ENCODE results near the gene SPTB. TPM values are rescaled to one million over a fixed set of nuclear protein-coding genes. Genes with fewer than 3 reads are reported as not detected.

The SPTB gene
- total RNA-seq, 1 experiment from 2014 or later, result 2.3 TPM

DNA sequence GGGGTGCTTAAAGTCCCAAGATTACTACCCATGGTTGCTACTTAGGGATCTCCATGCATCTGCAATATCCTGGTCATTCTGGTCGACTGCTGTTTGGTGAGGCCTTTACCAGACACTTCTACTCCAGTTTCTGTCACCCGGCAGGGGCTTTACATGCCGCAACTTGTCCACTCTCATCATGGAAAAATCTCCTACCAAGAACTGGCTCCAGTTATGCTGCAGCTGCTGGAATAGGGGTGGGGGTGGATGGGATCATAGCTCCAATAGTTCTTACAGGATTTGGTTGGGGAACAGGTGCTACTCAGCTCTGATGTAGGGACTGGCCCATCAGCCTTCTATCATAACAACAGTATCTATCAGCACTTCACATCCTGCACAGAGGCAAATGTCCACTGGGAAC lies 51.6 kb downstream of the SPTB start:
- intact Hi-C loops (cut with micrococcal nuclease), result no loop called here
- POLR2A ChIA-PET (ENCODE audit: unreplicated experiment), result no interaction called here
- CTCF ChIA-PET, result no interaction called here

GRCh38 chr14:64826845-64827244 lies 52.9 kb downstream of the SPTB start:
- intact Hi-C loops (cut with micrococcal nuclease), result no loop called here
- Histone ChIP-seq H3K4me2 (ENCODE audit: low read length) (no peak overlapping the region), H3K9ac (ENCODE audit: low read length) (no peak overlapping the region), H3K4me3 (ENCODE audit: low read length) (no peak overlapping the region), H3K4me1 (ENCODE audit: insufficient read depth, low read length) (no peaks in the 10 kb centered on the region; the same call in 1 of the 2 replicates), H3K79me2 (ENCODE audit: low read length) (no peaks in the 10 kb centered on the region), H3K36me3 (ENCODE audit: low read depth, low read length) (no peaks in the 10 kb centered on the region), H2AFZ (ENCODE audit: low read length) (no peak overlapping the region), H3K27me3 (ENCODE audit: low read length) (no peaks in the 10 kb centered on the region), H3K9me2 (replicated peaks; ENCODE audit: low read length) (no peaks in the 10 kb centered on the region), H3F3A (ENCODE audit: low read length, unreplicated experiment) (no peaks in the 10 kb centered on the region), H4K20me1 (ENCODE audit: low read length) (no peaks in the 10 kb centered on the region), H3K27ac (ENCODE audit: low read length) (no peak overlapping the region), H3K9me3 (ENCODE audit: low read length) (no peaks in the 10 kb centered on the region)
- ATAC-seq (no peak), DNase-seq (no peak)
- CTCF ChIA-PET, result interaction anchor here (1.1 kb wide), 1 partner anchor 14 kb away, joined by 3 read pairs; no protein-coding TSS in a partner anchor
- no TSS peak for BruUV-seq (replicated peaks)
- POLR2A ChIA-PET (ENCODE audit: unreplicated experiment), result no interaction called here
- TF ChIP-seq EZH2phosphoT487 (IDR thresholded peaks at IDR 0.05; ENCODE audit: borderline replicate concordance, low read length) (no peak), EZH2 (IDR thresholded peaks at IDR 0.05; ENCODE audit: low read length, unreplicated experiment) (no peak), CTCF (conservative IDR thresholded peaks at IDR 0.05; ENCODE audit: low read depth, low read length) (no peak)

More for the DNA sequence above, 51.6 kb downstream of the SPTB start:
- Histone ChIP-seq H3K4me1 (ENCODE audit: insufficient read depth, low read length) (no peaks in the 10 kb centered on the region; the same call in 1 of the 2 replicates), H3K27me3 (ENCODE audit: low read length) (no peaks in the 10 kb centered on the region), H4K20me1 (ENCODE audit: low read length) (no peaks in the 10 kb centered on the region), H3K9ac (ENCODE audit: low read length) (no peak overlapping the region), H3K9me3 (ENCODE audit: low read length) (no peaks in the 10 kb centered on the region), H3F3A (ENCODE audit: low read length, unreplicated experiment) (no peaks in the 10 kb centered on the region), H3K27ac (ENCODE audit: low read length) (no peak overlapping the region), H3K4me2 (ENCODE audit: low read length) (no peak overlapping the region), H3K79me2 (ENCODE audit: low read length) (no peaks in the 10 kb centered on the region), H3K4me3 (ENCODE audit: low read length) (no peak overlapping the region), H3K9me2 (replicated peaks; ENCODE audit: low read length) (no peaks in the 10 kb centered on the region), H2AFZ (ENCODE audit: low read length) (no peak overlapping the region), H3K36me3 (ENCODE audit: low read depth, low read length) (no peaks in the 10 kb centered on the region)
- no TSS peak for BruUV-seq (replicated peaks)
- DNase-seq (no peak), ATAC-seq (no peak)
- TF ChIP-seq EZH2phosphoT487 (IDR thresholded peaks at IDR 0.05; ENCODE audit: borderline replicate concordance, low read length) (no peak), EZH2 (IDR thresholded peaks at IDR 0.05; ENCODE audit: low read length, unreplicated experiment) (no peak), CTCF (conservative IDR thresholded peaks at IDR 0.05; ENCODE audit: low read depth, low read length) (no peak)

DNA sequence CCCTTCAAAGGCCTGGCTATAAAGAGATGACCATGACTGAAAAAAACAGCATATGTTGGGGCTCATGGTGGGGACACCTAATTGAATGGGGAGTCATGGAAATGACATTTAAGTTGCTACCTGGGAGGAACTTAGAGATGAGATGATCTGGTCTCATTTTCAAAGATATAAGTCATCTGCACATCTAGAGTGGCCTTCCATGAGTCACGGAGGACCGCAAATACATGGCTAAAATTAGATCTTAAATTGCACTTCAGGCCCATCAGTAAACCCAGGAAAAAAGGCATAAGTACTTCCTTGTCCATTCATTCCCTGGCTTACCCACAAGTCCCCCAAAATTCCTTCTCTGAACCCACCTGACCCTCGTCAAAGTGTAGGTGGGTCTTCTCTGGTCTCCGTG lies 53.4 kb downstream of the SPTB start:
- BruUV-seq (replicated peaks), result no TSS peak
- H3K9ac ChIP-seq (ENCODE audit: low read length), result no peak overlapping the region
- H3K9me3 ChIP-seq (ENCODE audit: low read length), result no peaks in the 10 kb centered on the region
- POLR2A ChIA-PET (ENCODE audit: unreplicated experiment), result no interaction called here
- no peaks in the 10 kb centered on the region; the same call in 1 of the 2 replicates for H3K4me1 ChIP-seq (ENCODE audit: insufficient read depth, low read length)
- H3K4me3 ChIP-seq (ENCODE audit: low read length), result no peak overlapping the region
- no peaks in the 10 kb centered on the region for H4K20me1 ChIP-seq (ENCODE audit: low read length)
- DNase-seq (peak; percentile 15), ATAC-seq (no peak)
- no peaks in the 10 kb centered on the region for H3K9me2 ChIP-seq (replicated peaks; ENCODE audit: low read length)
- no peak overlapping the region for H3K27ac ChIP-seq (ENCODE audit: low read length)
- intact Hi-C loops (cut with micrococcal nuclease), result no loop called here
- no peaks in the 10 kb centered on the region for H3K36me3 ChIP-seq (ENCODE audit: low read depth, low read length)
- CTCF ChIA-PET, result interaction anchor here (0.6 to 1.1 kb wide), 2 partner anchors 10 to 14 kb away, joined by 3 read pairs; no protein-coding TSS in a partner anchor
- H3K79me2 ChIP-seq (ENCODE audit: low read length), result no peaks in the 10 kb centered on the region
- no peak for TF ChIP-seq CTCF (conservative IDR thresholded peaks at IDR 0.05; ENCODE audit: low read depth, low read length)
- no peak for TF ChIP-seq EZH2 (IDR thresholded peaks at IDR 0.05; ENCODE audit: low read length, unreplicated experiment)
- TF ChIP-seq EZH2phosphoT487 (IDR thresholded peaks at IDR 0.05; ENCODE audit: borderline replicate concordance, low read length), result no peak
- no peak overlapping the region for H2AFZ ChIP-seq (ENCODE audit: low read length)
- no peaks in the 10 kb centered on the region for H3K27me3 ChIP-seq (ENCODE audit: low read length)
- no peaks in the 10 kb centered on the region for H3F3A ChIP-seq (ENCODE audit: low read length, unreplicated experiment)
- no peak overlapping the region for H3K4me2 ChIP-seq (ENCODE audit: low read length)

All from PC-3 (cell line).